ENCODE data around the gene TNNT2.

GRCh38 chr1:201361652-201362504, 15.6 kb downstream of the TNNT2 start:
- no peak for TF ChIP-seq ZC3H10 (CRISPR knock-in tag; IDR thresholded peaks at IDR 0.05)
- TF ChIP-seq ZFP30 (CRISPR knock-in tag; IDR thresholded peaks at IDR 0.05): no peak
- TF ChIP-seq ZNF565 (CRISPR knock-in tag; conservative IDR thresholded peaks at IDR 0.05; ENCODE audit: low read depth): no peak
- no peak for TF ChIP-seq GLIS3 (CRISPR knock-in tag; IDR thresholded peaks at IDR 0.05)
- no peak for TF ChIP-seq RARB (CRISPR knock-in tag; IDR thresholded peaks at IDR 0.05)
- no peak for TF ChIP-seq TSHZ2 (CRISPR knock-in tag; IDR thresholded peaks at IDR 0.05)
- TF ChIP-seq ARNTL (CRISPR knock-in tag; IDR thresholded peaks at IDR 0.05; ENCODE audit: borderline replicate concordance, low read depth): no peak
- no peak for TF ChIP-seq PPARA (CRISPR knock-in tag; IDR thresholded peaks at IDR 0.05; ENCODE audit: borderline replicate concordance)
- TF ChIP-seq TOX (CRISPR knock-in tag; IDR thresholded peaks at IDR 0.05; ENCODE audit: borderline replicate concordance): no peak
